ENCODE results near the gene EPS8L2.
"Not testable (repeated sequence)": the region's sequence is repeated elsewhere in the genome, so short reads cannot be mapped to it uniquely, and the experiment has no call there.

The EPS8L2 gene

DNA sequence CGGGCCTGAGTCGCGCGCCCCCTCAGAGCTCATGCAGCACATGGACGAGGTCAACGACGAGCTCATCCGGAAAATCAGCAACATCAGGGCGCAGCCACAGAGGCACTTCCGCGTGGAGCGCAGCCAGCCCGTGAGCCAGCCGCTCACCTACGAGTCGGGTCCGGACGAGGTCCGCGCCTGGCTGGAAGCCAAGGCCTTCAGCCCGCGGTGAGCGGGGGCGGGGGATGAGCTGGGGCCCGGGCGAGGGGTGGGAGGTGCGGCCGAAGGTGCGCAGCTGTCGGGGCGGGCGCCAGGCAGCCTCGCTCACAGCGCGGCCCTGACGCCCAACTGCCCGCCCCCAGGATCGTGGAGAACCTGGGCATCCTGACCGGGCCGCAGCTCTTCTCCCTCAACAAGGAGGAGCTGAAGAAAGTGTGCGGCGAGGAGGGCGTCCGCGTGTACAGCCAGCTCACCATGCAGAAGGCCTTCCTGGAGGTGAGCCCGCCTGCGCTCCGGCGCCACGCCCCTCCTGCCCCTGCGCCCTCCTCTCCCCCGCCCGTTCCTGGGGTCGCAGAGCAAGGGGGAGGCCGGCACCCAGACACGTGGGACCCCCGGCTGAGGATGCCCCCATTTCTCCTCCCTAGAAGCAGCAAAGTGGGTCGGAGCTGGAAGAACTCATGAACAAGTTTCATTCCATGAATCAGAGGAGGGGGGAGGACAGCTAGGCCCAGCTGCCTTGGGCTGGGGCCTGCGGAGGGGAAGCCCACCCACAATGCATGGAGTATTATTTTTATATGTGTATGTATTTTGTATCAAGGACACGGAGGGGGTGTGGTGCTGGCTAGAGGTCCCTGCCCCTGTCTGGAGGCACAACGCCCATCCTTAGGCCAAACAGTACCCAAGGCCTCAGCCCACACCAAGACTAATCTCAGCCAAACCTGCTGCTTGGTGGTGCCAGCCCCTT, 20.5 kb downstream of the EPS8L2 start:
- DNase-seq: peak; percentile 79

DNA sequence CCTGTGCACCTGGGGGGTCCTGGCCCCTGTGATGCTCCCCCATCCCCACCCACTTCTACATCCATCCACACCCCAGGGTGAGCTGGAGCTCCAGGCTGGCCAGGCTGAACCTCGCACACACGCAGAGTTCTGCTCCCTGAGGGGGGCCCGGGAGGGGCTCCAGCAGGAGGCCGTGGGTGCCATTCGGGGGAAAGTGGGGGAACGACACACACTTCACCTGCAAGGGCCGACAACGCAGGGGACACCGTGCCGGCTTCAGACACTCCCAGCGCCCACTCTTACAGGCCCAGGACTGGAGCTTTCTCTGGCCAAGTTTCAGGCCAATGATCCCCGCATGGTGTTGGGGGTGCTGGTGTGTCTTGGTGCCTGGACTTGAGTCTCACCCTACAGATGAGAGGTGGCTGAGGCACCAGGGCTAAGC, 21.3 kb downstream of the EPS8L2 start:
- DNase-seq: no peak

DNA sequence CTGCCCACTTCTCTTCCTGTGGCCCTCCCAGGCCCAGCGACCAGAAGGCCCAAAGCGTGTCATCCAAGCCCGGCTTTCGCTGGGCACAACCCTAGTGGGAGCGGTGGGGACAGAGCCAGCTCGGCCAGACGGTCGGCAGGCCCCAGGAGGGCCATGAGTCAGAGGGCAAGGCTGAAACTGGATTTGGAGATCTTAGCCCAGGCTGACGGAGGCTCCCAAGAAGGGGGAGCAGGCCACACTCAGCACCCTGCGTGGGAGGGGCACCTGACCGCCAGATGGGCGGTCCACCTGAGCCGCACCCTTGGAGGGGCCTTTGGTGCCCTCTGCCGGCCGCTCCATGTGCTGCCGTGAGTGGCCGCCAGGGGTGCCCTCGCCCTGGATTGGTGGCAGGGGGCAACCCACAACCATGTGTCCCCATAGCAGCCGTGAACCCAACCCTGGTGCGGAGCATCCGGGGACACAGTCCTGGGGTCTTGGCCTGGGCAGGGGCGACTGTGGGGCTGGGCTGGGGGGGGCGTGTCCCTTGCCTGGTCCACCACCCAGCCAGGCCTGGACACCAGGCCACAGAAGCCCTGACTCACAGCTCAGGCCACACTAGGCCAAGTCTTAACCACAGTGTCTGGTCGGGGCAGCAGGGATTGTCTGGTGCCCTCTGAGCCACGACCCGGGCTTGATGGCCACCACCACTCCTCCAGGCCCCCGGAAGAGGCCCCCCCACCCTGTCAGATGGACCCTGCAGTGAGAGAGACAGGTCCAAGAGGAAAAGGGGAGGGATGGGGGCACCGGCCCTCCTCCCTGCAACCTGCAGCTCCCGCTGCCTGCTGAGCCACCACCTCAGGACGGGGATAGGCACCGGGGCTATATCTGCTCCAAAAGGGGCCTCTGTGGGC, 22.1 kb downstream of the EPS8L2 start:
- DNase-seq: peak; percentile 75

DNA sequence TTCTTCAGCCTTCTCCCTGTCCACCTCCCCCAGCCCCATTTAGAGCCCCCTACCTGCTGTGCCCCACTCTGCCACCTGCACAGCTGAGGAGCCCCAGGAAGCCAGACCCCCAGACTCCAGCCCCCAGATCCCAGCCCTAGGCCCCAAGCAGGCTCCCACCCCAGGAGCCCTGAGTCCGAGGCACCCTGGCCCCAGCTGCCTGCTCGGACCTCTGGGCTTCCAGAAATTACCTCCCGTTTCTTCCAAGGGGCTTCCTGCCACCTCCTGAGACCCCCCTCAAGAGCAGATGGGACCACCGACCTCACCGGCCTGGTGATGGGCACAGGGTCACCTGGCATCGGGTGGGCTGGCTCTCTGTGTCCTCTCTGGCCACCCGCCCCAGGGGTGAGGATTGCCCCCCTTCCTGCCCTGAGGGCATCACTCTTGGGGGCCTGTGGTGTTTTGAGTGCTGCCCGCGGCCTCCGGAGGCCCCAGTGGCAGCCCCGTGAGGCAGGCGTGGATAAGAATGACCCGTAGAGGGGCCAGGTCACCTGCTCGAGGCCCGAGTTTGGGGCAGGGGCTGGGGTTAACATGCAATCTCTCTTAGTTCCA, 23.0 kb downstream of the EPS8L2 start:
- no peak for DNase-seq

DNA sequence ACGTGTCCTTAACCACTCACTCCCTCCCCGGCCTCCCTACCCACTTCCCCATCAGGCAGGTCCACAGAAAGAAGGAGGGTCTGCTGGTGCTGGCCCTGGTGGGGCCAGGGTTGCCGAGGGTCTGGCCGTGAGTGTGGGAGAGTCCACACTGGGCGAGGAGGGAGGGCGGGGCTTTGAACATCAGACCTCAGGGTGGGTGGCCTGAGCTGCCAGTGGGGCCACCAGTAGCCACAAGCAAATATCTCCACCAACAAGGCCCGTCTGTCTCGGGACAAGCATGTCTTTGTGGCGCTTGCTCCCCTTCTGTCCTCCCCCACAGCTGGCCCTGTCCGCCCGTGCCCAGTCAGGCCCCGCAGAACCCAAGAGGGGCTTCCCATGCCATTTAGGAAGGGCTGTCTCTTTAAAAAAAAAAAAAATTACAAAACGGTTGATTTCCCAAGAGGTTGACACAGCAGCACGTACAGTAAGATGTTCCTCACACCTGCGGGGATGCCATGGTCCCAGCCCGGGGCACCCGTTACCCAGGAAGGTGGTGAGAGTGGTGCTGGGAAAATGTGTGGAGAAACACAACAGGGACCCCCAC, 23.6 kb downstream of the EPS8L2 start:
- no peak for DNase-seq

DNA sequence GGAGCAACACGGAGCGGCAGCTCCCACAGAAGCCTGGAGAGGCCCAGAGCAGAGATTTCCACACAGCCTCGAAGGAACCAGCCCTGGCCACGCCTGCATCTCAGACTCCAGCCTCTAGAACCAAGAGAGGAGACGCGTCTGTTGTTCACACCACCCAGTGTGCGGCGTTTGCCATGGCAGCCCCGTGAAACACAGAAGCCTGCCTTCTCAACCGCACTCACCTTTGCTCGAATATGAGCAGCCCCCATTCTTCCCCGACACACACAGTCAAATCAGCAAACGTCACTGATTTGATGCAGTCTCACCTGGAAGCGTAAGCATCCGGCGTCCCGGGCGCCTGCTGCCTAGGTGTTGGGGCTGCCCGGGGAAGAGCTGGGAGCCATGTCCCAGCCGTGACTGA, 27.0 kb downstream of the EPS8L2 start:
- no peak for DNase-seq

DNA sequence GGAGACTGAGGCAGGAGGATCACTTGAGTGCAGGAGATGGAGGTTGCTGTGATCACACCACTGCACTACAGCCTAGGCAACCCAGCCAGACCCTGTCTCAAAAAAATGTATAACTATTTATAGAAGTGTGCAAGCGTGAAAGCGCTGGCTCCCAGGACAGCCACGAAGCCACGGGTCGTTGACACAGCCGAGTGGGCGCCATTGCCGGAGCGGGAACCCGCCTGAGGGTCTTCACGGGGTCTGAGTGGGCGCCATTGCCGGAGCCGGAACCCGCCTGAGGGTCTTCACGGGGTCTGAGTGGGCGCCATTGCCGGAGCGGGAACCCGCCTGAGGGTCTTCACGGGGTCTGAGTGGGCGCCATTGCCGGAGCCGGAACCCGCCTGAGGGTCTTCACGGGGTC, 28.5 kb downstream of the EPS8L2 start:
- not testable (repeated sequence) for DNase-seq

DNA sequence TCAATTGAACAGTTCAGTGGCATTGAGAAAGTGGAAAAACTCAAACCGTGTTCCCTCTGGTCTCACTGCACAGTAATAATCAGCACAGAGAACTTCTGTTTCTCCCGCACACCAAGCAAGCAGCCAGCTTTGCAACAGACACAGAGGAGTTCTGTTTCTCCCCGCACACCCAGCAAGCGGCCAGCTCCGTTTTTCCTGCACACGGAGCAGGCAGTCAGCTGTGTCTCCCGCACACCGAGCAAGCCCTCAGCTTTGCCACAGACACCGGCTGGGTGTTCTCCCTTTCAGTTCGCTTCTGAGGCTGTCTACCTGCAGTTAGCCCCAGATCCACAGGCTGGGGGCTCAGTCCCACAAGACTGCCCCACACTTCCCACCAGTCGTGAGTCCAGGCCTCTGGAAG, 31.3 kb downstream of the EPS8L2 start:
- DNase-seq: no peak

DNA sequence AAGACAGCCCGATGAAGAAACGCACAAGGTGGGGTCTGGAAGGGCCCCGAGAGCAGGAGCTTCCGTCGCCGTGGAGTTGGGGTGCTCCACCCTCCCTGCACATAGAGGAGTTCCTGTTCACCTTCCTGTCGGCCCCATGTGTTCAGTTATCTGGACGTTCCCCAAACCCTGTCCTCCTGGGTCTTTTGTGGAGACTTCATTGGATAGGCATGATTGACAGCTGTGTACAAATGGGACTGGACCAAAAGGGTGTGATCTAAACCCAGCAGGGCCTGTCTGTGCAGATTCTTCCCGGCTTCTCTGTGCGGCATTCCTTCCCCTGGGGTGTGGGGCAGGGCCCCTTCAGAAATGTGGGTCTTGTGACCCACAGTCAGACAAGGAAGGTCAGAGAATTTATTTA, 31.9 kb downstream of the EPS8L2 start:
- not testable (repeated sequence) for DNase-seq

DNA sequence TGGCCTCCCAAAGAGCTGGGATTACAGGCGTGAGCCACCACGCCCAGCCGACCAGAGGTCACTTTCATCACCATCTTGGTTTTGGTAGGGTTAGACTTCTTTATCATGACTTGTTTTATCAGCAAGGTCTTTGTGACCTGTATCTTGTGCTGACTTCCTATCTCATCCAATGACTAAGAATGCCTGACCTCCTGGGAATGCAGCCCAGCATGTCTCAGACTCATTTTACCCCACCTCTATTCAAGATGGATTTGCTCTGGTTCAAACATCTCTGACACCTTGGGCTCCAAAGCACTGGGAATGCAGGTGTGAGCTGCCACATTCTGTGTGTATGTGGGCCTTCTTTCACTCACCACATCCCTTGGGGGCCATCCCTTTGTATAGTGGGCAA, 36.1 kb downstream of the EPS8L2 start:
- no peak for DNase-seq

DNA sequence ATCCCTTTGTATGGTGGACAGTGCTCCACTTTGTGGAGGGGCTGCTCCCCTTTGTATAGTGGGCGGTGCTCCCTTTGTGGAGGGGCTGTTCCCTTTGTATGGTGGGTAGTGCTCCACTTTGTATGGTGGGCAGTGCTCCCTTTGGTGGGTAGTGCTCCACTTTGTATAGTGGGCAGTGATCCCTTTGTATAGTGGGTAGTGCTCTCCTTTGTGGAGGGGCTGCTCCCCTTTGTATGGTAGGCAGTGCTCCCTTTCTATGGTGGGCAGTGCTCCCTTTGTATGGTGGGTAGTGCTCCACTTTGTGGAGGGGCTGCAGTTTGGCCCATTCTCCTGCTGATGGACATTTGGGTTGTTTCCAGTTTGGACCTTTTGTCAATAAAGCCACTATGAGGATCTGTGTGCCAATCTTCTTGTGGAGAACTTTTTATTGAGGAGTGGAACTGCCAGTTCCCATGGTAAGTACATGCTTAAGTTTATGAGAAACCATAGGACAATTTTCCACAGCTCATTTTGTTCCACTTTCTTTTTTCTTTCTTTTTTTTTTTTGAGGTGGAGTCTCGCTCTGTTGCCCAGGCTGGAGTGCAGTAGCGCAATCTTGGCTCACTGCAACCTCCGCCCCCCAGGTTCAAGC, 36.7 kb downstream of the EPS8L2 start:
- DNase-seq: no peak

DNA sequence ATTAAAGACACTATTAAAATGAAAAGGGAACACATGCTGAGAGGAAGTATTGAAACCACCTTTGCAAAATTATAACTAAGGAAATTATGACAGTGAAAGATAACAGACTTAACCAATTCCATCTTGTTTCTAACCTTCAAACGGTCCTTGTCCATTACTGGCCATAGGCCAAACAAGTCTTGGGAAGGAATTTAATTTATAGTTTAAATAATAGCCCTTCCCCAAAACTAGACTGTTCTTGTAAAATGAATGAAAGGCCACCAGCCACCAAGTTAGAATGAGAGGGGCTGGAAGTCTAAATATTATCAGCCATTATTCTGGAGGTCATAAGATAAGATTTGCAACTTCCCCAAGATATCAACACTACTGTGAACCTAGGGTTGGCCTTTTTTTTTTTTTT, 39.4 kb downstream of the EPS8L2 start:
- DNase-seq: no peak

DNA sequence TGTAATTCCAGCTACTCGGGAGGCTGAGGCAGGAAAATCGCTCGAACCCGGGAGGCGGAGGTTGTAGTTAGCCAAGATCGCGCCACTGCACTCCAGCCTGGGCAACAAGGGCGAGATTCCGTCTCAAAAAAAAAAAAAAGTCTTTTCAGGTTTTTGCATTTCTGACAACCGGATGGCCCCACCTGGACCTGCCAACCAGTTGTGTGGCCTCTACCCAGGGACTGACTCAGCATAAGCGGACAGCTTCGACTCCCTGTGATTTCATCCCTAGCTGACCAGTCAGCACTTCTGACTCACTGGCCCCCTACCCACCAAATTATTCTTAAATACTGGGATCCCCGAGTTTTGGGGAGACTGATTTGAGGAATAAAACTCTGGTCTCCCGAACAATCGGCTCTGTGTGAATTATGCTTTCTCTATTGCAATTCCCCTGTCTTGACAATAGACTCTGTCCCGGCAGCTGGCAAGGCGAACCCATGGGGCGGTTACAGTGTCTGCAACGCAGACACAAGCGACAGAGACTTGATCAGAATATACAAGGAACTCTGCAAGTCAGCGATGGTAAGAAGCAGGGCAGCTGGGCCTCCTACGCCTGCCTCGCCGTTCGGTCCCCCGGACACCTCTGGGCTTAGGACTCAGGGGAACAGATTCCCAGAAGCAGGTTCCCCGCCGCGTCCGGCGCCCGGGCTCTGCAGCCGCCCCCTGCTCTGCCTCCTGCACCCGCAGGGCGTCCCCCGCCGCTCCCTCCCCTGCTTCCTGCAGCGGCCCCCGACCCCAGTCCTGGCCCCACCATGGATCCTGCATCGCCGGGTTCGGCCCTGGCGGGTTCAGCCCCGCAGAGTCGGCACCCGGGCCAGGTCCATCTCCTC, 40.5 kb downstream of the EPS8L2 start:
- DNase-seq: peak; percentile 37

DNA sequence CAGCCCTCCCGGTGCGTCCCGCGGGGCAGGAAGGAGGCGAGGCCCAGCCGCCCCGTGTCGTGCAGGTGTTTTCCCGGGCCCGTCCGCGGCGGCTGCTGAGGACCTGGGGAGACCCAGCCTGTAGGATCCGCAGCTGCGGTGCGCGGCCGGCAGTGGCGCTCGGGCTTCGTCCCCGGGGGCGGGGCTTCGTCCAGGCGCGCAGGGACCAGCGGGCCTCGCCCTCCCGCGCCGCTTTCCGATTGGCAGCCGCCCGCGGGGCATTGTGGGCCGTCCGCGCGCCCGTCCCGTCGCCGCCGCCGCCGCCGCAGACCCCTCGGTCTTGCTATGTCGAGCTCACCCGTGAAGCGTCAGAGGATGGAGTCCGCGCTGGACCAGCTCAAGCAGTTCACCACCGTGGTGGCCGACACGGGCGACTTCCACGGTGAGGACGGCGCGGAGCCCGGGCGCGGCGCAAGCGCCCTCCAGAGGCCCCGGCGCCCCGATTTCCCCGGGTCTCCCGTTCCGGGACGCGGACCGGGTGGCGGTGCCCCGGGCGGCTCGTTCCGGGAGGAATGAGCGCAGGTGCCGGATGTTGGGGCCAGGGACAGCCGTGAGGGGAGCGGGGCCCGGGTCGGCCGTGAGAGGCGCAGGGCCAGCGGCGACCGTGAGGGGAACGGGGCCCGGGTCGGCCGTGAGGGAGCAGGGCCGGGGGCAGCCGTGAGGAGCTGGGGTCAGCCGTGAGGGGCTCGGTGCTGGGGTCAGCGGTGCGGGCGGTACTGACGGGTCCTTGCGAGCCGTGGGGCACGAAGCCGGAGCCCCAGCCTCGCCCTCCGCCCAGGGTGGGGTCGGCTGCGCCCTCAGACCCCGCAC, 41.4 kb downstream of the EPS8L2 start, which contains the start of gene TALDO1:
Gene TALDO1, plus strand, starts transcription at position 307 of the 849 bp plus-strand sequence. Its CDS starts 18 bp downstream, at position 325.
- DNase-seq: peak; percentile 91

DNA sequence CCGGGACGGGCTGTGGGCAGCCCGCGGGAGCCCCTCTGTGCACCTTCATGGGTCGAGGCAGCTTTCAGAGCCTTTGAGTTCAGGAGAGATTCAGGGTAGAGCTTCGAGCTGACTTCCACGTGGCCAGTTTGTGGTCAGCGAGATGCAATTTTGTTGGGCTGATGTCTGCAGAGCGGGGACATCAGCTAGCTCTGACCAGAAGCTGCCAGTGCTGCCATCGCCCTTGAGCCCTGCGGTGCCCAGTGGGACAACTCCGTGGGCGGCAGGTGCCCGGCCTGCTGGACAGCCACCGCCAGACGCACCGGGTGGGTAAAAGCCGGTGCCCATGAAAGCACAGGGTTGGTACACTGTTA, 42.0 kb downstream of the EPS8L2 start:
- DNase-seq: no peak

DNA sequence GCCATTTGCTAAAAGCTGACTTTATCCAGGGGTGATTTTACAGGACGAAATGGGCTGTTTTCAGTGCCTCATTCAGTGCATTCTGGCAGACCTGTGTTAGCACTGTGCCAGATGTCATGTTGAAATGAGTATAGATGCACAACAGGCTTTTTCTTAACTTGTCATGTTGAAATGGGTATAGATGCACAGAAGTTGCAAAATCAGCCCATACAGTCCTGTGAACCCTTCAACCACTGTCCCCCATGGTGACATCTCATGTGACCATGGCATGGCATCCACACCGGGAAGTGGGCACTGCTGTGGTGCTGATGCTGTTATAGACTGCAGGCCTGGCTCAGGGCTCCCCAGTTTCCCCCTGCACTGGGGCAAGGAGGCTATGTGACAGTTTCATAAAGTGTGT, 43.7 kb downstream of the EPS8L2 start:
- no peak for DNase-seq

DNA sequence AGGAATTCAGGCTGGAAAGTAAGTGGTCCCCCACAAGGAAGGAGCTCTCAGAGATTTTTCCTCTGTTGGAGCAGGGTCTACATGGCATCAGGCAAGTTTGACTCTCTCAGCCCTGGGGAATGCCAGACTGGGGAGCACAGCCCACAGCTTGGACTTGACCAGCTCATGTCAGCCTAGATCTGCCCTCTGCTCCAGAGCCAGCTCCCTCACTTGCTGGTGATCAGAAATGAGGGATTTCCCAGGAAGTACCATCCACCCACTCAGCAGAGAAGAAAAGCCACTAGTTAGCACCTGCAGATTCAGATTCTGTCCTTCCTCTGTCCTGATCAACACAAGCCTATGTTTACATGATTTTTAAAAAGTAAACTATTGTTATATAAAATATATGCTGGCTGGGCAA, 54.2 kb downstream of the EPS8L2 start:
- no peak for DNase-seq

DNA sequence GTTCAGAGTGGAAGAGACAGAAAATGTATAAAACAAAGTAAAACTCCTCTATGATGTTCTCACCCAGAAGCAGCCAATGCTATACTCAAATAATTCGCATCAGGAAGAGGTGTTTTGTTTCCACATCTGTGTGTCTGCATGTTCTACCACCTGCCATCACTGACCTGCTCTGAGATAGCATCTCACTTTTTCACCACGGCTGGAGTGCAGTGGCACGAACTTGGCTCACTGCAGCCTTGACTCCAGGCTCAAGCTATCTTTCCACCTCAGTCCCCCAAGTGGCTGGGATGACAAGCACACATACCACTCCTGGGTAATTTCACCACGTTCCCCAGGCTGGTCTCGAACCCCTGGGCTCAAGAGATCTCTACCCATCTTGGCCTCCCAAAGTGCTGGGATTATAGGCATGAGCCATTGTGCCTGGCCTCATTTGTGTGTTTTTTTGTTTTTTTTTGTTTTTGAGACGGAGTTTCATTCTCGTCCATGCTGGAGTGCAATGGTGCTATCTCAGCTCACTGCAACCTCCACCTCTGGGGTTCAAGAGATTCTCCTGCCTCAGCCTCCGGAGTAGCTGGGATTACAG, 55.6 kb downstream of the EPS8L2 start:
- DNase-seq: no peak

DNA sequence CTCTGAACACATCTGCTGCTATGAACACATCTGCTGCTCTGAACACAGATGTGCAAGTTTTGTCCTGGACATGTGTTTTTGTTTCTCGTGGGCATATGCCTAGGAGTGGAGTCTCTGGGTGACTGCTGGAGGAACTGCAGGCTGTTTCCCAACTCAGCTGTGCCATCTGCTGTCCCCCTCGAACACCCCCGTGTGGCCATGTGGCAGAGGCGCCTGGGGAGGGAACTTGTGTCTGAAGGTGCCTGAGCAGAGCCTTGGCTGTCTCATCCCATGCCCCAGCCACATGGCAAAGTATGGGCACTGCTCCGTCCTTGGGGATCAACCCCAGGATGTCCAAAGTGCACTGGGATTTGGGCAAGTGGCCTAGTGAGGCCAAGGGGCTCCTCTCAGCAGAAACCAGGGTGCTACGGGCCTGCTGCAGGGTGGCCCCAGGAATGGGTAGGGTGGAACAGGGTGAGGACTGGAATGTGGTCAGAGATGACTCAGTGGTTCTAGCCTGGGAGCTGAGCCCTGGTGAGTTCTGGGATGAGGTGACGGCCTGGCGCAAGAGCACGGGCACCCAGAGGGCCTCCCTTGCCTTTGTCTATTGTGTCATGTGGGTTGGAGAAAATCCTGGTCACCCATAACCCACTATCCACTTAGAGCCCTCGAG, 56.5 kb downstream of the EPS8L2 start:
- peak; percentile 32 for DNase-seq

DNA sequence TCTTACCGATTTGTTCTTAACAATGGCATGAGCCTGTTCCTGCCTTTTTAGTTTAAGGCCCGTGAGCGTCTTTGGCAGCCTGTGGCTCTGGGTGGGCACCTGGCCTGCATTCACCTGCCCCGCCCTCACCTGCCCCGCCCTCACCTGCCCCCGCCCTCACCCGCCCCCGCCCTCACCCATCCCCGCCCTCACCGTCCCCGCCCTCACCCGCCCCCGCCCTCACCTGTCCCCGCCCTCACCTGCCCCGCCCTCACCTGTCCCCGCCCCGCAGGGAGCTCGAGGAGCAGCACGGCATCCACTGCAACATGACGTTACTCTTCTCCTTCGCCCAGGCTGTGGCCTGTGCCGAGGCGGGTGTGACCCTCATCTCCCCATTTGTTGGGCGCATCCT, 57.0 kb downstream of the EPS8L2 start:
- DNase-seq: peak; percentile 51
